GM18511 (cell line): Measurements from ENCODE around the gene MBD5.

Experiments used
- ATAC-seq: cut with Tn5 transposase; IDR thresholded peaks from one replicate; pipeline ENCODE4 v1.9.1; 2021; ENCODE audit warnings: mild to moderate bottlenecking, moderate library complexity; ENCODE audit not compliant: unreplicated experiment

The MBD5 gene

DNA sequence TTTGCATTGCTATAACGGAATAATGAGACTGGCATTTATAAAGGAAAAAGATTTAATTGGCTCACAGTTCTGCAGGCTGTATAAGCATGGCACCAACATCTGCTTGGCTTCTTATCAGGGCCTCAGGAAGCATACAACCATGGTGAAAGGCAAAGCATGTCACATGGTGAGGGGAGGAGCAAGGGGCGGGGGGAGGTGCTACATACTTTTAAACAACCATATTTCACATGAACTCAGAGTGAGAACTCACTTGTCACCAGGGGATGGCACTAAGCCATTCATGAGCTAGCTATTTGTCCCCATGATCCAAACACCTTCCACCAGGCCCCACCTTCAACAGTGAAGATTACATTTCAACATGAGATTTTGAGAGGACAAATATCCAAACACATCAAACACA lies 188.7 kb downstream of the MBD5 start:
- ATAC-seq: no peak

GRCh38 chr2:148218326-148219075 lies 197.6 kb downstream of the MBD5 start:
- ATAC-seq: no peak

DNA sequence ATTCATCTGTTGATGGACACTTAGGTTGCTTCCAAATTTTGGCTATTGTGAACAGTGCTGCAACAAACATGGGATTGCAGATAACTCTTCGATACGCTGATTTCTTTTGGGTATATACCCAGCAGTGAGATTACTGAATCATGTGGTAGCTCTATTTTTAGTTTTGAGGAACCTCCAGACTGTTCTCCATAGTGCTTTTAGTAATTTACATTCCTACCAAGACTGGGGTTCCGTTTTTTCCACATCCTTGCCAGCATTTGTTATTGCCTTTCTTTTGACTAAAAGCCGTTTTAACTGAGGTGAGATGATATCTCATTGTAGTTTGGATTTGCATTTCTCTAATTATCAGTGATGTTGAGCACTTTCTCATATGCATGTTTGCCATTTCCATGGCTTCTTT lies 200.3 kb downstream of the MBD5 start:
- ATAC-seq: no peak

DNA sequence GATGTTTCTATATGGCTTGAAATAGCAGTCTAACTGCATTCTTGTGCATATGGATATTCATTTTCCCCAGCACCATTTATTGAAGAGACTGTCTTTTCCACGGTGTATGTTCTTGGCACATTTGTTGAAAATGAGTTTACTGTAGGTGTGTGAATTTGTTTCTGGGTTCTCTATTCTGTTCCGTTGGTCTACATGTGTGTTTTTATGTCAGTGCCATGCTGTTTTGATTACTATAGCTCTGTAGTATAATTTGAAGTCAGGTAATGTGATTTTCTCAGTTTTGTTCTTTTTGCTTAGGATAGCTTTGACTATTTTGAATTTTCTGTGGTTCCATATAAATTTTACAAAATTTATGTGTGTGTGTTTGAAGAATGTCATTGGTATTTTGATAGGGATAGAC lies 201.0 kb downstream of the MBD5 start:
- ATAC-seq: no peak

DNA sequence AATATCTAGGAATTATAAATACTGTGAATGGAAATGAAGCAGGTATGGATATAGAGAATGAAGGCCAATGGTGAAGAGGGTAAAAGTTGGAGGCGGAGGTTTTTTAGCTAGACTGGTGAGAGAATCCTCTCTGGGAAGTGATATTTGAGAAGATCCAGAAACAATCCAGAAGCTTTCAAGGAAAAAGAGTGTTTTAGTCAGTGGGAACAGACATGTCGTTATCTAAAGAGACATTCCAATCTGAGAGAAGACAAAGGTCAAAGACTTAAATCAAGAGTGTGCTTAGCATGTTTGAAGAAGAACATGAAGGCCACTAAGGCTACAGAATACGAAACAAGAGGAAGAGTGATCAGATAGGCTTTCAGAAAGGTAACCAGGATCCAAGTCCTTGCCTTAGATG lies 211.0 kb downstream of the MBD5 start:
- no peak for ATAC-seq

- ATAC-seq: no peak
Observed at GRCh38 chr2:148234143-148234542, 213.3 kb downstream of the MBD5 start.

GRCh38 chr2:148237911-148238310 lies 217.0 kb downstream of the MBD5 start:
- ATAC-seq: no peak

DNA sequence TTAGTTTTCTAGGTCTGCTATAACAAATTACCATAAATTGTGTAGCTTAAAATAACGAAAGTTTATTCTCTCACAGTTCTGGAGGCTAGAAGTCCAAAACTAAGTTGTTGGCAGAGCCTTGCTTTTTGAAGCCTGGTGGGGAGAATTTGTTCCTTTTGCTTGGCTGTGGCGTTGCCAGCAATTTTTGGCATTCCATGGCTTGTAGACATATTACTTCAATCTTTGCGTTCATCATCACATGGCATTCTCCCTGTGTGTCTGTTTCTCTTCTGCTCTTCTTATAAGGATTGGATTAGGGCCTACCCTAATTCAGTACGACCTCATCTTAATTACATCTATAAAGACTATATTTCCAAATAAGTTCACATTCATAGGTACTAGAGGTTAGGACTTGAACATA lies 217.7 kb downstream of the MBD5 start:
- ATAC-seq: no peak

- ATAC-seq: no peak
Observed at GRCh38 chr2:148240838-148241237, 219.9 kb downstream of the MBD5 start.

GRCh38 chr2:148244593-148245292 lies 223.9 kb downstream of the MBD5 start:
- no peak for ATAC-seq

- ATAC-seq: no peak
Observed at GRCh38 chr2:148251993-148252392, 231.1 kb downstream of the MBD5 start.

DNA sequence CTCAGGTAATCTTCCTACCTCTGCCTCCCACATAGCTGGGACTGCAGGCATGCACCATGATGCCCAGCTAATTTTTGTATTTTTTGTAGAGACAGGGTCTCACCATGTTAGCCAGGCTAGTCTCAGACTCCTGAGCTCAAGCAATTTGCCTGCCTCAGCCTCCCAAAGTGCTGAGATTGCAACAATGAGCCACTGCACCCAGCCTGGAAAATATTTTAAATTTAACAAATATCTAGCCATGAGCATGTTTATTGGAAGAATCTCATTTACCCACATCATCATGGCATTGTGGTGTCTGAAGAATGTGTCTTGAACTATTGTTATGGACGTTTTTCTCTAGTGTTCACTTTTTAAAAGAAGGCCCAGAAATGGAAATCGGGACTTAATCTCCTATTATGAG lies 231.8 kb downstream of the MBD5 start:
- ATAC-seq: no peak

DNA sequence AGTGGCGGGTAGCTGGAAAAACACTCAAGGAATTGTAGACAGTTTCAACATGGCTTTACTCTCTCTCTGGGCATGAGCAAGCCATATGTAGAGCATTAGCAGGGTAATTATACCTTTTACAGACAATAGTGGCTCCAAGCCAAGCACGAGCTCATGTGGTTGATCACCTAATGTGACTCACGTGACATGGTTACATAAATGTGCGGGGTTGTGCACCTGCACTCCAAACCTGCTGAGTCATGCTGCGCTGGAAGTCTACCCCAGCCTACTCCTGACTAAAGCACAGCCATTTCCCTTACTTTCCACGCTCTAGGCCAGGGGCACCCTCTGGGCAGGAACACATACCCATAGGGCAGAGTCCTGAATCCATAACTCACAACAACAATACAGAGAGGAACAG lies 232.8 kb downstream of the MBD5 start:
- ATAC-seq: no peak

DNA sequence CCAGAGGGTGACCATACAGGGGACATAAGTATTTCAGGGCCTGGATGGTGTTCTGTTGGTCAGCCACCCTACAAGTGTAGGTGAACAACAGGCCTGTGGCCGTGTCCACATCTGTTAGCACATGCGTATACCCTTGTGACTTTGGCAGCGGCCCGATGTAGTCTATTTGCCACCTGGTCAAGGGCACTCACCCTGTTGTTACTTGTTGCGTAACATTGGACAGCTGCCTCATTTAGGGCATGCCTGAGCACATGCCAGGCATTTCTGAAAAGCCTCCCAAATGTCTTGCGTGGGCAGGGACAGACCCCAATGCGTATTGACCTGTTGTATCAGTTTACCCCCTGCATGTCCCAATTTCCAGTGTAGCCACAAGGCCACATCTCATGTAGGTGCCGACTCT lies 235.0 kb downstream of the MBD5 start:
- no peak for ATAC-seq

DNA sequence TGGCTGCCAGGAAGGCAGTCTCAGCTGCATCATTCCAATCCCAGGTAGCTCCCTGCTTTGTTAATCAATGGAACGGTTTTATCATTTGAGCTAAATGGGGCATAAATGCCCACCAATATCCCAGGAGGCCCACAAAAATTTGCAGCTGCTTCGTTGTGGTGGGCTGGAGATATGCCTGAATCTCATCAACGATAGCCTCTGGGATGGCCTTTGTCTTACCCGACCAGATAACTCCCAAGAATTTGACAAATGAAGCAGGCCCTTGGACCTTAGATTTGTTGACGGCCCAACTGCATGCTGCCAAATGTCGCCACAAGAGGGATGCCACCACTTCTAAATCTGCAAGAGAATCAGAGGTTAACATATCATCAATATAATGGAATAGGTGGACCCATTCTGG lies 236.4 kb downstream of the MBD5 start:
- no peak for ATAC-seq

DNA sequence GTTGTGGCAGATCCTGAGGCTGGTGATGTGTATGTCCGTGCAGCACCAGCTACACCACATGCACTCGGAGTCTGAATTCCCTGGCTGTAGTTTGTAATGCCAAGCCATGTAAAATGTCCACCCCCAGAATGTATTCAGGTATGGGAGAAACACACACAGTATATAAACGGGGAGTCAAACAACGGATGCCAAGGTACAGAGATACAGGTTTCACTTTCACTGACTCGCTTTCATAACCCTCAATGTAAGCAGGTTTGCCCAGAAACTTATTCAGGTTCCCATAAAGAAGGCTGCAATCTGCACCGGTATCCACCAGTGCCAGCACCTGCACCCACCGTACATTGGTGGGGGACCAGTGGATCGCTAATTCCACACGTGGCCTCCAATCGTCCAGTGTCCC lies 237.2 kb downstream of the MBD5 start:
- ATAC-seq: no peak

- ATAC-seq: no peak
Observed at GRCh38 chr2:148259674-148260073, 238.8 kb downstream of the MBD5 start.

DNA sequence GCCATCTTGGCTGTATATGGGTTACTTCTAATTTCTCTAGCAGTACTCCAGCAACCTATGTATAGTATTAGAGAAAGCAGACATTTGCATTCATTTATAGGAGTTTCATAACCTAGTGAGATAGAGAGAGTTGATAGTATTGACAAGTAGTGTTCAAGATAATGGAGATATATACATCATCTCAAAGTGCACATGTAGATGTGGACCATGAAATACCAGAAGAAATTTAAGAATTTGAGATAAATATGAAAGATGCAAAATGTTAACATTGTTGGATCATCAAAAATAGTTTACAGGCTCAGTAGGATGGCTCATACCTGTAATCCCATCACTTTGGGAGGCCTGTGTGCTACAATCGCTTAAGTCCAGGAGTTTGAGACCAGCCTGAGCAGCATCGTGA lies 243.0 kb downstream of the MBD5 start:
- no peak for ATAC-seq

- no peak for ATAC-seq
Observed at GRCh38 chr2:148273158-148273691, 252.3 kb downstream of the MBD5 start.

DNA sequence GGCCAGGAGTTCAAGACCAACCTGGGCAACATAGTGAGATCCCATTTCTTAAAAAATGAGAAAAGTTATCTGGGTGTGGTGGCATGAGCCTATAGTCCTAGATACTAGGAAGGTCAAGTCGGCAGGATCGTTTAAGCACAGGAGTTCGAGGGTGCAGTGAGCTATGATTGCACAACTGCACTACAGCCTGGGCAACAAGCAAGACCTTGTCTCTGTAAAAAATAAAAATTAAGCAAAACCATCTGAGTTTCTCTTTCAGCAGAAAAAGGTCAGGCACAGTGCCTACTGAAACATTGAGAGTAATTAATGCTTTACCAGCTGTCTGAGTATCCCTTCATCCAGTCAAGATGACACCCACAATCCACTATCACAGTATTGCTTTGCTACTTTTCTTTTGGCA lies 258.3 kb downstream of the MBD5 start:
- no peak for ATAC-seq

GRCh38 chr2:148282201-148282600 lies 261.3 kb downstream of the MBD5 start:
- no peak for ATAC-seq

DNA sequence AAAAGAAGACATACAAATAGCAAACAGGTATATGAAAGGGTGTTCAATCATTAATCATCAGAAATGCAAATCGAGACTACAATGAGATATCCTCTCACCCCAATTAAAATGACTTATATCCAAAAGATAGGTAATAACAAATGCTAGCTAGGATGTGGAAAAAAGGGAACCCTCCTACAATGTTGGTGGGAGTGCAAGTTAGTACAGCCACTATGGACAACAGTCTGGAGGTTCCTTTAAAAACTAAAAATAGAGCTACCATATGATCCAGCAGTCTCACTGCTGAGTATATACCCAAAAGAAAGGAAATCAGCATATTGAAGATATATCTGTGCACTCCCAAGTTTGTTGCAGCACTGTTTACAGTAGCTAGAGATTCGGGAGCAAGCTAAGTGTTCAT lies 271.5 kb downstream of the MBD5 start:
- no peak for ATAC-seq
